AG09309 (cell line): ENCODE measurements around the gene KRT6B.
"Not testable (repeated sequence)": the region's sequence is repeated elsewhere in the genome, so short reads cannot be mapped to it uniquely, and the experiment has no call there.

ENCODE experiments used
- DNase-seq: peaks from one replicate; pipeline ENCODE4 v3.0.0-alpha.2; 2010; ENCODE audit warnings: low read depth
- H3K4me3 ChIP-seq: 2 replicates; pipeline ENCODE4 v1.5.1; 2011; ENCODE audit warnings: mild to moderate bottlenecking, low read depth, low read length, moderate library complexity; ENCODE audit not compliant: control insufficient read depth
- TF ChIP-seq, protein P1 (sequence below): IDR thresholded peaks from 2 replicates; pipeline ENCODE4 v1.5.1; 2011; ENCODE audit warnings: mild to moderate bottlenecking, low read depth, low read length, inconsistent platforms; ENCODE audit not compliant: insufficient read depth, control insufficient read depth; ENCODE audit errors: missing control alignments

KRT6B gene

GRCh38 chr12:52496054-52496453 lies 44.1 kb upstream of the KRT6B start:
- no peak for DNase-seq
- no peak overlapping the region for H3K4me3 ChIP-seq
- TF ChIP-seq, protein P1, sequence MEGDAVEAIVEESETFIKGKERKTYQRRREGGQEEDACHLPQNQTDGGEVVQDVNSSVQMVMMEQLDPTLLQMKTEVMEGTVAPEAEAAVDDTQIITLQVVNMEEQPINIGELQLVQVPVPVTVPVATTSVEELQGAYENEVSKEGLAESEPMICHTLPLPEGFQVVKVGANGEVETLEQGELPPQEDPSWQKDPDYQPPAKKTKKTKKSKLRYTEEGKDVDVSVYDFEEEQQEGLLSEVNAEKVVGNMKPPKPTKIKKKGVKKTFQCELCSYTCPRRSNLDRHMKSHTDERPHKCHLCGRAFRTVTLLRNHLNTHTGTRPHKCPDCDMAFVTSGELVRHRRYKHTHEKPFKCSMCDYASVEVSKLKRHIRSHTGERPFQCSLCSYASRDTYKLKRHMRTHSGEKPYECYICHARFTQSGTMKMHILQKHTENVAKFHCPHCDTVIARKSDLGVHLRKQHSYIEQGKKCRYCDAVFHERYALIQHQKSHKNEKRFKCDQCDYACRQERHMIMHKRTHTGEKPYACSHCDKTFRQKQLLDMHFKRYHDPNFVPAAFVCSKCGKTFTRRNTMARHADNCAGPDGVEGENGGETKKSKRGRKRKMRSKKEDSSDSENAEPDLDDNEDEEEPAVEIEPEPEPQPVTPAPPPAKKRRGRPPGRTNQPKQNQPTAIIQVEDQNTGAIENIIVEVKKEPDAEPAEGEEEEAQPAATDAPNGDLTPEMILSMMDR, result no peak

- TF ChIP-seq, protein P1, result no peak
- DNase-seq, result no peak
- H3K4me3 ChIP-seq, result no peak overlapping the region
Measured at GRCh38 chr12:52495389-52495788, 43.4 kb upstream of the KRT6B start.

GRCh38 chr12:52494518-52494917 lies 42.6 kb upstream of the KRT6B start:
- H3K4me3 ChIP-seq, result no peak overlapping the region
- no peak for DNase-seq
- TF ChIP-seq, protein P1, result no peak

- no peak for DNase-seq
- no peak overlapping the region for H3K4me3 ChIP-seq
- TF ChIP-seq, protein P1, result no peak
Measured at GRCh38 chr12:52494100-52494499, 42.2 kb upstream of the KRT6B start.

DNA sequence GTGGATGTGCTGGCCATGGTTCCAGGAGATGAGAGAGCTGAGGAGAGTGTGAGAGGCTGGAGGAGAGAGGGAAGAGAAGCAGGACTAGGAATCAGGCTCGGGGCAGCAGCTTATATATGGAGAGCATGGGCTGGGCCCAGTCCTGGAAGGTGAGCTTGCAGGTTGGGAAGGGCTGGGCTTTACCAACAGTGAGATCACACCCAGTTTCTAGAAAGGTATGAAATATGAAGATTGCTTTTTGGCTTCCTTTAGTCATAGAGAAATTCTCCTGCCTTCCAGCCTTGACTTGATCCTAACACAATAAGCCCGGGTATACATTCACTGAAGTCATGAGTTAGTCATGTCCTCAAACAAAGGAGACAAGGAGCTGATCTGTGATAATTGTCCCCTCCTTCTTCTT lies 41.2 kb upstream of the KRT6B start, which contains the start of gene KRT6A:
Gene KRT6A (minus strand): TSS at position 86 of the 400 bp plus-strand sequence. CDS start 69 bp downstream, at position 17.
- no peak for DNase-seq
- TF ChIP-seq, protein P1, result no peak
- H3K4me3 ChIP-seq, result no peak within 1 kb of the TSS

DNA sequence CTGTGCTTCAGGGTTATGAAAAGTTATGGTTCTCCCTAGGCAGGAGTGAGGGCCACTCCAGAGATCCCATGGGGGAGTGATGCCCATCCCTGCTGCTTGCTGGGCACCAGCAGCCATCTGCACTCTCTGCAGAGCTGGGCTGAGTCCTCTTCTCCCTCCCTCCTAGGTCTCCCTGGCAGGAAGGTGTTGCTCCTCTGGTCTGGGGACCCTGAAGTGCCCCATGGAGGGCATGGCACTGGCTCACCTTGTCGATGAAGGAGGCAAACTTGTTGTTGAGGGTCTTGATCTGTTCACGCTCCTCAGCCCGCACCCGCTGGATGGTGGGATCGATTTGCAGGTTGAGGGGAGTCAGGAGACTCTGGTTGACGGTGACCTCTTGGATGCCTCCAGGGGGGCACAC lies 40.5 kb upstream of the KRT6B start:
- H3K4me3 ChIP-seq, DNase-seq: not testable (repeated sequence)

DNA sequence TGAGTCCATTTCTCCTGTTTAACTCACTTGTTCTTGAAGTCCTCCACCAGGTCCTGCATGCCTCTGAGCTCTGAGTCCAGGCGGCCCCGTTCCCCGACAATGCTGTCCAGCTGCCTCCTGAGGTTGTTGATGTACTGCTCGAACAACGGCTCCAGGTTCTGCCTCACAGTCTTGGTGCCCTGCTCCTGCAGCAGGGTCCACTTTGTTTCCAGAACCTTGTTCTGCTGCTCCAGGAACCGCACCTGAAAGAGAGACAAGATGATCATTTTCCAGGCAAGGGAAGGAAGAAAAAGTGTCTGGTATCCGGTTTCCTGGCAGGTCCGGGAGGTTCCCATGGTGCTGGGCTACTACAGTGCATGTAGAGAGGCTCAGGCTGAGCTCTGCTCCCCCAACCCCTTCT lies 39.5 kb upstream of the KRT6B start:
- DNase-seq, H3K4me3 ChIP-seq: not testable (repeated sequence)

GRCh38 chr12:52488736-52489135 lies 36.8 kb upstream of the KRT6B start:
- TF ChIP-seq, protein P1, result no peak
- no peak overlapping the region for H3K4me3 ChIP-seq
- no peak for DNase-seq

DNA sequence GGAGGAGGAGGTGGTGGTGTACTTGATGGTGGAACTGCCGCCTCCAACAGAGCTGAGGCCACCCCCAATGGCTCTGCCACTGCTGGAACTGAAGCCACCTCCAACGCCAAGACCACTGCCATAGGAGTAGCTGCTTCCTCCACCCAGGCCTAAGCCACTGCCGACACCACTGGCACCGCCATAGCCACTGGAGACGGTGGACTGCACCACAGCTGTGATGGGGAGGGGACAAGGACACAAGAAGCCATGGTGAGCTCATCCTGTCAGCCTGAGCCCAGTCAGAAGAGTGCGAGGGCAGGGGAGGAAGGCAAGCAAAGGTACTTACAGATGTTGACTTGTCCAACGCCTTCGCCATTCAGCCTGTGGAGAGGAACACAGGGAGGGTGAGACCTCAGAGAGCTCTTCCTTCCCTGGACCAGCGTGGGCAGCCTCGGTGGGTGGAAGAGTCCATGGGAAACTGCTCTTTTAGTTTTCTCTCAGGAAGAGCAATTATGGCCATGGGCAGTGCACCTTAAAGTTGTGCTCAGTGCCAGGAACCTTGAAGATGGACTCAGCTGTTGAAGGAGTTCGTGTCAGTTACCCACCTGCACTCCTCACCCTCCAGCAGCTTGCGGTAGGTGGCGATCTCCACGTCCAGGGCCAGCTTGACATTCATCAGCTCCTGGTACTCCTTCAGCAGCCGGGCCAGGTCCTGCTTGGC lies 35.9 kb upstream of the KRT6B start:
- not testable (repeated sequence) for H3K4me3 ChIP-seq, DNase-seq
